HG03442 (cell line): Measurements from ENCODE around the gene JCHAIN.
"Not testable (repeated sequence)": the region's sequence is repeated elsewhere in the genome, so short reads cannot be mapped to it uniquely, and the experiment has no call there.

Source experiments
- ATAC-seq: cut with Tn5 transposase; IDR thresholded peaks from one replicate; pipeline ENCODE4 v1.9.1; 2021; ENCODE audit warnings: mild to moderate bottlenecking, moderate library complexity; ENCODE audit not compliant: unreplicated experiment

JCHAIN gene

GRCh38 chr4:70691661-70692060 is 25.4 kb upstream of the JCHAIN start:
- no peak for ATAC-seq

DNA sequence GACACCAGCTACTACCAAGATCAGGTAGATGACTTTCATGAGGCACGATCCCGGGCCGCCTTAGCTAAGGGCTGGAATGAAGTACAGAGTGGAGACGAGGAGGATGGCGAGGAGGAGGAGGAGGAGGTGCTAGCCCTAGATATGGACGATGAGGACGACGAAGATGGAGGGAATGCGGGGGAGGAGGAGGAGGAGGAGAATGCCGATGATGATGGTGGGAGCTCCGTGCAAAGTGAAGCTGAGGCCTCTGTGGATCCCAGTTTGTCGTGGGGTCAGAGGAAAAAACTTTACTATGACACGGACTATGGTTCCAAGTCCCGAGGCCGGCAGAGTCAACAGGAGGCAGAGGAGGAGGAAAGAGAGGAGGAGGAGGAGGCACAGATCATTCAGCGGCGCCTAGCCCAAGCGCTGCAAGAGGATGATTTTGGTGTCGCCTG is 22.5 kb upstream of the JCHAIN start:
- no peak for ATAC-seq

- ATAC-seq: peak; percentile 93
Observed at GRCh38 chr4:70687821-70688794, 21.8 kb upstream of the JCHAIN start, which contains the start of gene UTP3. UTP3 (plus strand) TSS chr4:70688532; CDS start chr4:70688678, 146 bp downstream.

GRCh38 chr4:70687392-70687791 is 21.1 kb upstream of the JCHAIN start:
- no peak for ATAC-seq

GRCh38 chr4:70682142-70682541 is 15.8 kb upstream of the JCHAIN start:
- not testable (repeated sequence) for ATAC-seq

DNA sequence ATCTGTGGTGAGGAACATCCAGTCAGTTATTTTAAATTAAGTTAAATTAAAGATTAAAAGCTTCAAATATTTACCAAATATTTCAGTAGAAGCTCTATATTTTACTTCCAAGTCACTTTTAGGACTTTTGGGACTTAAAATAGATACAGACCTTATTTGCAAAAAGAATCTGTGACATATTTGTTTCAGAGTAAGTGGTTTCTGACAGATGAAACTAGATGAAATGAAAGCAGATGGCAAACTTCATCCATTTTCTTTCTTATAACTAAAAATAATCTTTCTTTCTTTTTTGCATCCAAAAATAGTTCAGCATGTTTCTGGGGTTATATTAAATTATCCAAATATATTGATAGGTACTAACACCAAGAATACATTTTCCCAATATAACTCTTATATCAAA is 15.4 kb upstream of the JCHAIN start:
- ATAC-seq: peak; percentile 37

GRCh38 chr4:70680934-70681333 is 14.6 kb upstream of the JCHAIN start:
- no peak for ATAC-seq

GRCh38 chr4:70678383-70678999 is 12.2 kb upstream of the JCHAIN start:
- peak; percentile 81 for ATAC-seq

DNA sequence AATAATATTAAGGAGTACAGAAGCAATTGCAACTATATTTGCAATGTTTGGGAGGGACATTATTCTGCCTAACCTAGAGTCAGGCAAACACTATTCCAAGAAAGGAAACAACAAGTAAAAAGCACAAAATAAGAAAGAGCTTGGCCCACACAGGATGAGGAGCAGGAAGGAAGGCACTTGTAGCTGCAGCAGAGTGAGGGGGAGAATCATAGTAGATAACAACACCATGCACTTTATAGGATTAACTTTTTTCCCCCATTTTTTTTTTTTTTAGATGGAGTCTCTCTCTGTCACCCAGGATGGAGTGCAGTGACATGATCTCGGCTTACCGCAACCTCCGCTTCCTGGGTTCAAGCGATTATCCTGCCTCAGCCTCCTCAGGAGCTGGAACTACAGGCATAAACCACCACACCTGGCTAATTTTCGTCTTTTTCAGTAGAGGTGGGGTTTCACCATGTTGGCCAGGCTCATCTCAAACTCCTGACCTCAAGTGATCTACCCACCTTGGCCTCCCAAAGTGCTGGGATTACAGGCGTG is 10.3 kb upstream of the JCHAIN start:
- ATAC-seq: no peak

DNA sequence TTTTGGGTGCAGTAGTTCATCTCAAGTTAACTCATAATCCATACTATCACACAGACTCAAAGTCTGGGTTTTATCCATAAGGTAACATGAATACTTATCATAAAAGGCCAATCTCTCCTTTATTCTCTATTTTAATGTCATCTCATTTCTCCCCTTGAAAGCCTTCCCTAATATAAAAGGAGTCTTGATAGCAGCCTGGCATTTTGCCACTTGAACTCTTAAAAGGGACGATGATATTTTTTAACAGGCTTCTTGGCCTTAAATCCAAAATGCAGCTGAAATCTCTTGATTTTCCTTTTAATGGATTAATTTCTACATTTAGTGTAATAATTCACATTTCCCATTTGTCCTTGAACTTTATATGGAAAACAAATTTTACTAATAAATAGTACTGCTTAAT is 8.4 kb upstream of the JCHAIN start:
- ATAC-seq: no peak

- no peak for ATAC-seq
Observed at GRCh38 chr4:70674191-70674590, 7.9 kb upstream of the JCHAIN start.

DNA sequence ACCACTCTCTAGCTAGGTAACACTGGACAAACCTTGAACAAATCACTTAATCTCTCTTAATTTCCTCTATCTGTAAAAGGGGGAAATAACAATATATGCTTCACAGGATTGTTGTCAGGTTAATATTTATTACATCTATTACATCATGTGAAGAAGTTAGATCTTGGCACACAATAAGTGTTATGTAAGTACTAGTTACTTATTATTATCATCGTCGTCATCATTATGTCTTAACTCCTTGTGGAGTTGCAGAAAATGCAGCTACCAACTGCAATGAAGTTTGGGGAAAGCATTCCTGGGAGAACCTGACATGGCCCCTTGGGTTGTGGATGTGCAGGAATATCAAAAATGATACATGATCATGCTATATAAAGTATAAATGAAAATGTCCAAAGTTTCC is 4.8 kb upstream of the JCHAIN start:
- no peak for ATAC-seq

DNA sequence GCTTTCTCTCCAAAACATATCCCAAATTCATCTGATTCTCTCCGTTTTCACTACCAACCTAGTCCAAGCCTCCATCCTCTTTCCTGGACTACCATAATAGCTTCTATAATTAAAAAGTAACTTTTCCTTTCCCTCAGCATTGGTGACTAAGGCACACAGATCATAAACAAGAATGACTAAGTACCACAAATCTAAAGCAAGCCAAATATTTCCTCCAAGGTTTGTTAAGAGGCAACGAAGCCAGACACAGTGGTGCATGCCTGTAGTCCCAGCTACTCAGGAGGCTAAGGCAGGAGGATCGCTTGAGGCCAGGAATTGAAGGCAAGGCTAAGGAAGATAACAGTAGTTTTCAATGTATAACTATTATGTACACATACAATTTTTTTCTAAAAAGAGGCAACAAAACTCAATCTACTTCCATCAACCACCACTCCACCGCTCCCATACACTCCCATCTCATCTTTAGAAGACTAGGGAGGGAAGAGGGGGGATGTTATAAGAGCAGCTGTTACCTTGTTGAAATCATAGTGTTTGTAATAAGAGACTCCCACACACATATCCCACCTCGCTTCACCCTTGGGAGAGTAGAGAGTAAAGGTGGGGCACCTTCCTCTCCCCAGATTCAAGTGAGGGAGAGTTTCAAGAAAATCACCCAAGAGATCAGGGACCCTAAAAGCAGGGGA is 4.2 kb upstream of the JCHAIN start:
- ATAC-seq: no peak

DNA sequence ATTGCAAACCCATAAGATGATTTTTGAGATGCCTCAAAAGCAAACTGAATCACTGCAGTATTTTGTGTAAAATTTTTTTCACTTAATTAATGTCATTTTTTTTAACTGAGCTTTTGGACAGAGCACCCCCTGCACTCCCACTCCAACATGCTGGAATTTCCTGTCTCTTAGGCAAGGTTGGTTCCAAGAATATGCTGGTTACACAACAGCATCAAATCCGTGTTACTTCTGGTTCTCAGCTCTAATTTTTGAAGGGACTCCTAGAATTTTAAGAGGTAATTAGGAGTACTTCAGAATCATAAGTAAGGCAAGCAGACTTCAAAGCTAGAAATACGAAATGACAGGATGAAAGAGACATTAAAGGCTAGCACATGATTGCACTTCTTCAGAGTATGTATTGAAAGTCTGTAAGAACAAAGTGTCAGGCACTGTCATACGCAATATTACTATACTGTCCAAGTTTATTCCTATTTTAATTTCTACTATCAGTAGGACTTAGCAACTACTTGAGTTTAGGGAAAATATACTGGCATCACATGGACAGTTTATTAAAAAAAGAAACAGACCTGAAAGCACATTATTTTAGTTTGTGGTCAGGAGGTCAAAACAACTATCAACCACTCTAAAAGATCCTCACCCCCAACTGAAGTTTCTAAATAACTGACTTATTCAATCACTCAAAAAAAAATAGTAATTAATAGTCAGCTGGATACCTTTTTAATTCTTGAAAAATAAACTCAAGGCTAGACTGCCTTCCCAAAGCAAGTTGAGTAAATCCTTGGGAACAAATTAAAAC is 1.6 kb upstream of the JCHAIN start:
- peak; percentile 44 for ATAC-seq

- peak; percentile 95 for ATAC-seq
Observed at GRCh38 chr4:70661309-70661922, 4.9 kb downstream of the JCHAIN start.

GRCh38 chr4:70660106-70660505 is 6.2 kb downstream of the JCHAIN start:
- no peak for ATAC-seq

DNA sequence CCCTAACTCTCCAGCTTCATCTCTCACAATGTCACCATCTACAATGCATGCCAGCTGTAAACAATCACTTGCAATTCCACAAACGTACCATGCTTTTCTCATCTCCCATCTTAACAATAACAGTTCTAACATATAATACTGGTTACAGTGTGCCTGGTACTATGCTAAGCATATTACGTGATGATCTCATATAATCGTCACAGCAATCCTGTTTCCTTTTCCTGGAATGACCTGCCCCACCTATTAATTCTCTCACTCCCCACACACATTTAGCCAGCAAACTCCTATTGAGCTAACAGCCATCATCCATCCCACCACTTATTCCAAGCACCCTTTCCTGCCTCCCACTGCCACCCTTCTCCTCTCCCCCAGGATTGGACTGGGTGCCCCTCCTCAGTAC is 7.9 kb downstream of the JCHAIN start:
- no peak for ATAC-seq

- ATAC-seq: no peak
Observed at GRCh38 chr4:70657326-70657725, 9.0 kb downstream of the JCHAIN start.

- ATAC-seq: no peak
Observed at GRCh38 chr4:70654605-70655011, 11.7 kb downstream of the JCHAIN start.
